Sigmoid colon (tissue), 7 donors: Measurements from ENCODE around the gene ERV3-1. TPM values are rescaled to one million over a fixed set of nuclear protein-coding genes. Genes with fewer than 3 reads are reported as not detected.
"Not testable (repeated sequence)": the region's sequence is repeated elsewhere in the genome, so short reads cannot be mapped to it uniquely, and the experiment has no call there.

Experiments used
- DNase-seq: peaks from one replicate; pipeline ENCODE4 v3.0.0-alpha.2; 2019
- H3K27ac ChIP-seq, 4 donors: fragments of 200-600 bp; sonication (generic); one replicate each; pipeline ENCODE4 v1.5.1; 2016 to 2019; ENCODE audit warnings: mild to moderate bottlenecking in 1 of 4
- H3K27me3 ChIP-seq, 3 donors: fragments of 200-600 bp; sonication (generic); one replicate each; pipeline ENCODE4 v1.5.1; 2019; ENCODE audit warnings: mild to moderate bottlenecking in 1 of 3
- H3K36me3 ChIP-seq, 4 donors: fragments of 200-600 bp; sonication (generic); one replicate each; pipeline ENCODE4 v1.5.1; 2016 to 2019
- H3K4me1 ChIP-seq, 4 donors: fragments of 200-600 bp; sonication (generic); one replicate each; pipeline ENCODE4 v1.5.1; 2017 to 2019
- H3K4me3 ChIP-seq, 4 donors: fragments of 200-600 bp; sonication (generic); one replicate each; pipeline ENCODE4 v1.5.1; 2017 to 2019; ENCODE audit warnings: mild to moderate bottlenecking in 2 of 4, moderate library complexity in 1 of 4
- H3K9me3 ChIP-seq, 4 donors: fragments of 200-600 bp in 3 of 4; sonication (generic) in 3 of 4; one replicate each; pipeline versions ENCODE4 v1.5.1 to v1.6.1; 2013 to 2019
- EP300 ChIP-seq, 4 donors: sonication (generic); formaldehyde crosslinking; IDR thresholded peaks; one replicate each; pipeline ENCODE4 v1.6.1; 2017; ENCODE audit warnings: antibody characterized with exemption in 4 of 4
- POLR2A ChIP-seq, 2 donors: fragments of 450-650 bp; IDR thresholded peaks; one replicate each; pipeline ENCODE4 v1.6.1; 2016; ENCODE audit warnings: antibody characterized with exemption in 2 of 2, mild to moderate bottlenecking in 2 of 2, moderate library complexity in 2 of 2
- POLR2AphosphoS5 ChIP-seq, 4 donors: sonication (generic); formaldehyde crosslinking; IDR thresholded peaks; one replicate each; pipeline ENCODE4 v1.6.1; 2017; ENCODE audit warnings: antibody characterized with exemption in 4 of 4
- WGBS, 2 donors: extraction: QIAGEN DNeasy Blood & Tissue Kit; methylation state at CpG; one replicate each; pipeline ENCODE4 v1.1.7; 2013; 5-methylcytosine and 5-hydroxymethylcytosine counted together
- intact Hi-C: fragments of 100-400 bp; cut with DNase I; formaldehyde crosslinking; loops from one replicate; pipeline ENCODE4 v1.15.1; 2023
- polyA plus RNA-seq, 3 donors: library from polyadenylated mRNA; stranded (reverse); fragments of 200-250 nt; gene quantifications; one replicate each; pipeline ENCODE4 v1.2.3, GENCODE V29; 2013
- small RNA-seq, 3 donors: library from RNA; depleted of rRNA; stranded (forward); fragments of <200 nt; gene quantifications; one replicate each; pipeline ENCODE3, GENCODE V24; 2016
- total RNA-seq, 4 donors: library from RNA; depleted of rRNA; stranded (reverse); fragments of >200 nt; gene quantifications; one replicate each; pipeline ENCODE4 v1.1.0, GENCODE V29; 2016
- TF ChIP-seq, protein P1 (sequence below), 4 experiments: fragments of 450-650 bp in 3 of 4; fragments of 200-600 bp in 1 of 4; IDR thresholded peaks; one replicate each; pipeline ENCODE4 v1.5.1; 2016 to 2019; ENCODE audit warnings: antibody characterized with exemption in 4 of 4, mild to moderate bottlenecking in 3 of 4, moderate library complexity in 2 of 4
- donor health status: healthy with polysubstance abuse.
- donor health status: Bipolar disorder and iron deficiency.
- donor health status: healthy.

The ERV3-1 gene
- total and polyA plus RNA-seq, 7 donors: 0.60 to 19.1 (median 9.6) TPM

GRCh38 chr7:64947252-64948000 is 59.1 kb downstream of the ERV3-1 start:
- Histone ChIP-seq H3K4me3 (peak overlapping the region; percentile 14 to 49 (median 42)), H3K4me1 (peaks cover 0 to 12% (median 11%) of the 10 kb centered on the region in 4 donors), H3K27me3 (peaks cover 10 to 39% (median 13%) of the 10 kb centered on the region in 3 donors), H3K9me3 (no peaks in the 10 kb centered on the region), H3K36me3 (no peaks in the 10 kb centered on the region), H3K27ac (no peak overlapping the region)
- intact Hi-C loops: loop anchor here (5.0 kb wide), 1 partner anchor 355 kb away; no protein-coding TSS in a partner anchor
- no peak for DNase-seq
- TF ChIP-seq POLR2AphosphoS5 (IDR thresholded peaks at IDR 0.05): no peak
- TF ChIP-seq EP300 (IDR thresholded peaks at IDR 0.05): no peak
- no peak for TF ChIP-seq POLR2A (IDR thresholded peaks at IDR 0.05)
- TF ChIP-seq, protein P1, sequence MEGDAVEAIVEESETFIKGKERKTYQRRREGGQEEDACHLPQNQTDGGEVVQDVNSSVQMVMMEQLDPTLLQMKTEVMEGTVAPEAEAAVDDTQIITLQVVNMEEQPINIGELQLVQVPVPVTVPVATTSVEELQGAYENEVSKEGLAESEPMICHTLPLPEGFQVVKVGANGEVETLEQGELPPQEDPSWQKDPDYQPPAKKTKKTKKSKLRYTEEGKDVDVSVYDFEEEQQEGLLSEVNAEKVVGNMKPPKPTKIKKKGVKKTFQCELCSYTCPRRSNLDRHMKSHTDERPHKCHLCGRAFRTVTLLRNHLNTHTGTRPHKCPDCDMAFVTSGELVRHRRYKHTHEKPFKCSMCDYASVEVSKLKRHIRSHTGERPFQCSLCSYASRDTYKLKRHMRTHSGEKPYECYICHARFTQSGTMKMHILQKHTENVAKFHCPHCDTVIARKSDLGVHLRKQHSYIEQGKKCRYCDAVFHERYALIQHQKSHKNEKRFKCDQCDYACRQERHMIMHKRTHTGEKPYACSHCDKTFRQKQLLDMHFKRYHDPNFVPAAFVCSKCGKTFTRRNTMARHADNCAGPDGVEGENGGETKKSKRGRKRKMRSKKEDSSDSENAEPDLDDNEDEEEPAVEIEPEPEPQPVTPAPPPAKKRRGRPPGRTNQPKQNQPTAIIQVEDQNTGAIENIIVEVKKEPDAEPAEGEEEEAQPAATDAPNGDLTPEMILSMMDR (IDR thresholded peaks at IDR 0.05): no peak
- WGBS, 2 donors: 4% methylated on average over 59 of the region's 59 CpGs

- 30 to 38% methylated on average over 5 of the region's 5 CpGs for WGBS, 2 donors
- H3K4me3 ChIP-seq: peak overlapping the region in 1 of 4 donors; percentile 48
Observed at GRCh38 chr7:64946772-64947171, 59.7 kb downstream of the ERV3-1 start.

GRCh38 chr7:64945503-64946175 is 60.8 kb downstream of the ERV3-1 start:
- TF ChIP-seq, protein P1 (IDR thresholded peaks at IDR 0.05): no peak
- TF ChIP-seq POLR2AphosphoS5 (IDR thresholded peaks at IDR 0.05): no peak
- TF ChIP-seq POLR2A (IDR thresholded peaks at IDR 0.05): no peak
- TF ChIP-seq EP300 (IDR thresholded peaks at IDR 0.05): no peak
- no peak for DNase-seq
- intact Hi-C loops: loop anchor here (5.0 kb wide), 1 partner anchor 357 kb away; no protein-coding TSS in a partner anchor
- Histone ChIP-seq H3K36me3 (no peaks in the 10 kb centered on the region), H3K4me1 (peaks cover 0 to 12% (median 11%) of the 10 kb centered on the region in 4 donors), H3K27me3 (peaks cover 10 to 39% (median 13%) of the 10 kb centered on the region in 3 donors), H3K4me3 (no peak overlapping the region), H3K9me3 (no peaks in the 10 kb centered on the region), H3K27ac (no peak overlapping the region)
- 35 to 41% methylated on average over 2 of the region's 2 CpGs for WGBS, 2 donors

More at GRCh38 chr7:64946772-64947171, 59.7 kb downstream of the ERV3-1 start:
- Histone ChIP-seq H3K27ac (no peak overlapping the region), H3K27me3 (peaks cover 10 to 39% (median 13%) of the 10 kb centered on the region in 3 donors), H3K36me3 (no peaks in the 10 kb centered on the region), H3K4me1 (peaks cover 0 to 12% (median 11%) of the 10 kb centered on the region in 4 donors), H3K9me3 (no peaks in the 10 kb centered on the region)
- intact Hi-C loops: loop anchor here (5.0 kb wide), 1 partner anchor 356 kb away; no protein-coding TSS in a partner anchor
- TF ChIP-seq POLR2A (IDR thresholded peaks at IDR 0.05): no peak
- TF ChIP-seq, protein P1 (IDR thresholded peaks at IDR 0.05): peak in 1 of 4 experiments; percentile 15
- DNase-seq: no peak

GRCh38 chr7:64944667-64945502 is 61.6 kb downstream of the ERV3-1 start:
- intact Hi-C loops: loop anchor here (5.0 kb wide), 1 partner anchor 357 kb away; no protein-coding TSS in a partner anchor

More at GRCh38 chr7:64944667-64945502, 61.6 kb downstream of the ERV3-1 start:
- peaks cover 10 to 39% (median 13%) of the 10 kb centered on the region in 3 donors for H3K27me3 ChIP-seq
- H3K4me3 ChIP-seq, DNase-seq, H3K36me3 ChIP-seq, H3K27ac ChIP-seq, H3K9me3 ChIP-seq: not testable (repeated sequence)
- peaks cover 0 to 12% (median 11%) of the 10 kb centered on the region in 4 donors for H3K4me1 ChIP-seq
- 75 to 87% methylated on average over 5 of the region's 5 CpGs for WGBS, 2 donors

Small RNA genes lying within 50 kb of the gene (small RNA-seq; reads per million reads assigned to genes)
- gene RNU6-1229P: 0 reads per million in 3 donors

Other genes starting within 250 kb of the ERV3-1 start
- gene ZNF138, start 212.3 kb downstream of the ERV3-1 start, total RNA-seq: 10 to 100 TPM in 2 of 4 donors, 1 to 10 TPM in 2; 8.4 to 26.0 (median 11.2) TPM
- gene ZNF138, start 212.3 kb downstream of the ERV3-1 start, polyA plus RNA-seq: 1 to 10 TPM; 3.9 to 6.0 (median 5.1) TPM
- gene ZNF273, start 103.4 kb downstream of the ERV3-1 start, total RNA-seq: 10 to 100 TPM in 1 of 4 donors, 1 to 10 TPM in 3; 7.5 to 38.2 (median 9.6) TPM
- 1 to 10 TPM; 1.2 to 3.7 (median 1.4) TPM for gene ZNF273, start 103.4 kb downstream of the ERV3-1 start, polyA plus RNA-seq
- gene ZNF117, start 15.7 kb downstream of the ERV3-1 start, total RNA-seq: 10 to 100 TPM in 2 of 4 donors, 1 to 10 TPM in 2; 7.3 to 19.1 (median 9.2) TPM
- gene ZNF117, start 15.7 kb downstream of the ERV3-1 start, polyA plus RNA-seq: 1 to 10 TPM in 2 of 3 donors, under 1 TPM in 1; 0.69 to 2.2 (median 1.2) TPM